Uterus (tissue), 2 donors: Measurements from ENCODE around the gene RELA.

ENCODE experiments used
- POLR2A ChIP-seq, 2 donors: fragments of 450-650 bp; IDR thresholded peaks; one replicate each; pipeline ENCODE4 v1.6.1; 2016; ENCODE audit warnings: antibody characterized with exemption in 2 of 2, mild to moderate bottlenecking in 1 of 2, moderate library complexity in 1 of 2
- TF ChIP-seq, protein P1 (sequence below), 4 experiments: fragments of 200-600 bp in 2 of 4; fragments of 450-650 bp in 2 of 4; sonication (generic) in 2 of 4; IDR thresholded peaks; one replicate each; pipeline ENCODE4 v1.5.1; 2016 to 2019; ENCODE audit warnings: antibody characterized with exemption in 4 of 4, mild to moderate bottlenecking in 2 of 4, moderate library complexity in 1 of 4

DNA sequence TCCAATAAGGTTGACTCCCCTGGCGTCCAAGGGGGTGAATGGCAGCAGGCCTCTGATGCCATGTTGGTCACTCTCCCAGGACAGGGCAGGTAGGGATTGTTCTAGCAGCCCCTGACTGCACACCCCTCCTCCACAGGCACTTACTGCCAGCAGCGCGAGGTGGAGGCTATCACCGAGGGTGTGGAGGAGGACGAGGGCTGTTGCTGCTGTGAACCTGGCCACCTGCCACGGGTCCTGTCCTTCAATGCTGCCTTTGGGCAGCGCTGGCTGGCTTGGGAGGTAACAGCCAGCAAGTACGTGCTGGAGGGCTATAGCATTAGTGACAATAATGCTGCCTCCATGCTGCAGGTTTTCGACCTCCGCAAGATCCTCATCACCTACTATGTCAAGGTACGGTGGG, 32.5 kb downstream of the RELA start:
- TF ChIP-seq, protein P1, sequence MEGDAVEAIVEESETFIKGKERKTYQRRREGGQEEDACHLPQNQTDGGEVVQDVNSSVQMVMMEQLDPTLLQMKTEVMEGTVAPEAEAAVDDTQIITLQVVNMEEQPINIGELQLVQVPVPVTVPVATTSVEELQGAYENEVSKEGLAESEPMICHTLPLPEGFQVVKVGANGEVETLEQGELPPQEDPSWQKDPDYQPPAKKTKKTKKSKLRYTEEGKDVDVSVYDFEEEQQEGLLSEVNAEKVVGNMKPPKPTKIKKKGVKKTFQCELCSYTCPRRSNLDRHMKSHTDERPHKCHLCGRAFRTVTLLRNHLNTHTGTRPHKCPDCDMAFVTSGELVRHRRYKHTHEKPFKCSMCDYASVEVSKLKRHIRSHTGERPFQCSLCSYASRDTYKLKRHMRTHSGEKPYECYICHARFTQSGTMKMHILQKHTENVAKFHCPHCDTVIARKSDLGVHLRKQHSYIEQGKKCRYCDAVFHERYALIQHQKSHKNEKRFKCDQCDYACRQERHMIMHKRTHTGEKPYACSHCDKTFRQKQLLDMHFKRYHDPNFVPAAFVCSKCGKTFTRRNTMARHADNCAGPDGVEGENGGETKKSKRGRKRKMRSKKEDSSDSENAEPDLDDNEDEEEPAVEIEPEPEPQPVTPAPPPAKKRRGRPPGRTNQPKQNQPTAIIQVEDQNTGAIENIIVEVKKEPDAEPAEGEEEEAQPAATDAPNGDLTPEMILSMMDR (IDR thresholded peaks at IDR 0.05), result no peak
- no peak for TF ChIP-seq POLR2A (IDR thresholded peaks at IDR 0.05)
